HUES6 (cell line): ENCODE results near the gene DNAJB5.

Experiments
- H3K27ac ChIP-seq: 2 replicates; pipeline ENCODE4 v1.7.0; 2013; ENCODE audit warnings: low read depth, mild to moderate bottlenecking, low read length, inconsistent platforms
- H3K27me3 ChIP-seq: 2 replicates; pipeline ENCODE4 v1.6.1; 2013; ENCODE audit warnings: low read length; ENCODE audit not compliant: control insufficient read depth, insufficient read depth
- H3K36me3 ChIP-seq: 2 replicates; pipeline ENCODE4 v1.6.1; 2013; ENCODE audit warnings: low read length; ENCODE audit not compliant: control insufficient read depth, insufficient read depth
- H3K4me1 ChIP-seq: 2 replicates; pipeline ENCODE4 v1.6.1; 2013; ENCODE audit warnings: low read length; ENCODE audit not compliant: control insufficient read depth, insufficient read depth
- H3K4me3 ChIP-seq: 2 replicates; pipeline ENCODE4 v1.5.1; 2013; ENCODE audit warnings: low read depth, low read length
- H3K9ac ChIP-seq: one replicate; pipeline ENCODE4 v1.6.1; 2013; ENCODE audit warnings: mild to moderate bottlenecking, low read length
- H3K9me3 ChIP-seq: 2 replicates; pipeline ENCODE4 v1.6.1; 2013; ENCODE audit warnings: low read depth, low read length; ENCODE audit not compliant: control insufficient read depth, insufficient read depth

DNAJB5 gene

DNA sequence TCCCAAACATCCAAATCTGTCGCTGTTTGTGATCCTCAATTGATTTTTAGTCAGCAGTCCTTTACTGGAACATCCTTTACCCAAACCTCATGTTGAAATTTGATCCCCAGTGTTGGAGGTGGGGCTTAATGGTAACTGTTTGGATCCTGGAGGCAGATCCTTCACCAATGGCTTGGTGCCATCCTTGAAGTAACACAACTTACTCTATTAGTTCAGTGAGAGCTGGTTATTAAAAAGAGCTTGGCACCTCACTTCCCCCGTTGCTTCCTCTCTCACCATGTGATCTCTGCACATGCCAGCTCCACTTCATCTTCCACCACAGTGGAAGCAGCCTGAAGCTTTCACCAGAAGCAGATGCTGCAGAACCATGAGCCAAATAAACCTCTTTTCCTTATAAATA is 40.3 kb downstream of the DNAJB5 start:
- peaks cover 11% of the 10 kb centered on the region; the same call in 1 of the 2 replicates for H3K36me3 ChIP-seq
- H3K4me1 ChIP-seq, result peaks cover 18% of the 10 kb centered on the region
- H3K27me3 ChIP-seq, result no peaks in the 10 kb centered on the region
- H3K9me3 ChIP-seq, result peaks cover 27% of the 10 kb centered on the region
- no peak overlapping the region for H3K9ac ChIP-seq
- no peak overlapping the region for H3K27ac ChIP-seq
- no peak overlapping the region for H3K4me3 ChIP-seq

DNA sequence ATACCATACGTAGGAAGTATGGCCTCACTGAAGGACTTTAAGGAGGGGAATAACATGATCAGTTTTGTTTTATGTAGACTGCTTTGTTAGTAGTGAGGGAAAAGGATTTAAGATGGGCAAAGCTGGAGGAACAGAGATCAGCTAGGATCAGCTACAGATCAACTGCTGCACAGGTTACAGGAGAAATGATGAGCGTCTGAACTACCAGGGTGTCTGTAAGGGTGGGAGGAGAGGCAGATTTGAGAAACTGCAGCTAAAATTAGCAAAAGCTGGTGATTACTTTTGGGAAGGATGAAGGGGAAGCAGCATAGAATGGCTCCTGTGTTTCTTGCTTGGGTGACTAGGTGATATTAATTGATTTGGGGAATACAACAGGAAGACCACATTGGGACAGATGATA is 43.6 kb downstream of the DNAJB5 start:
- H3K27ac ChIP-seq, result no peak overlapping the region
- no peak overlapping the region for H3K4me3 ChIP-seq
- H3K27me3 ChIP-seq, result no peaks in the 10 kb centered on the region
- no peaks in the 10 kb centered on the region for H3K4me1 ChIP-seq
- no peak overlapping the region for H3K9ac ChIP-seq
- peaks cover 11% of the 10 kb centered on the region; the same call in 1 of the 2 replicates for H3K36me3 ChIP-seq
- peaks cover 25% of the 10 kb centered on the region for H3K9me3 ChIP-seq

DNA sequence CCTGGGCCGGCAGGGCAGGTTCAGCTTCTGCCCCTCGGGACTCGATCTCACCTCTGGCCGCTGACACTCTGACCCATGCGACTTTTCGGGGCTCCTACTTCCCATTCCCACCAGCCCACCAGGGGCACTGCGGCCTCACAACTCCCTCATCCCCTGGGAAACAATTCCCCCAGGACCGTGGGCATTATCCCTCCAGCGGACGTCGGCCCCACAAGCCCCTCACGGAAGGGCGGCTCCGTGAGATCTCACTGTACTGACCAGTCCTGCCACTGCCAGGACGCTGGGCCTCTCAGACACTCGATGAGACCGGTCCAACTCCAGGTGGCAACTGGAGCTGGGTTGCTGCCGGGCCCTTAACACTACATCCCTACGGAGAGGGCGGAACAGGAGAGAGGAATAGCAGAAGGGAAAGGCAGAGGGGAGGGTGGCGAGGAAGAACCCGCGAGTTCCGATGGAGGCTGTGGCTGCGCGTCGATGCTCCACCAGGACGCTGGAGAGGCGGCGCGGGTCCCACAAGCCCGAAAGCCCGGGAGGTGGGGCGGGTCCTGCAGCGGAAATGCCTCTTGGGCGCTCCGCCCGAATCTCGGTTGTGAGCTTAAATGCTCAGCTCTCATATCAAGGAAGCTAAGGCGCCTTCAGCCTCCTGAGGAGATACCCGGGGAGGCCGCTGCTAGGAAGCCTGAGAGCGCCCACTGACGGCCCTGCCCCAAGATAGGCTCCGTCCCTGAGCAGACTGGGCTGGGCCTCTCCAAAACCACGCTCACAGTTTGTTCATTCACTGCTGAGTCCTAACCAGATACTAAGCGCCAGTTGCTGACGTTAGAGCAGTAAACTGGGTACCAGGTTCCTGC is 46.5 kb downstream of the DNAJB5 start:
- H3K36me3 ChIP-seq, result peaks cover 5% of the 10 kb centered on the region; the same call in 1 of the 2 replicates
- no peaks in the 10 kb centered on the region for H3K4me1 ChIP-seq
- H3K4me3 ChIP-seq, result peak overlapping the region; percentile 34; the same call in 1 of the 2 replicates
- H3K27ac ChIP-seq, result no peak overlapping the region
- H3K27me3 ChIP-seq, result no peaks in the 10 kb centered on the region
- H3K9ac ChIP-seq, result no peak overlapping the region
- peaks cover 3% of the 10 kb centered on the region; the same call in 1 of the 2 replicates for H3K9me3 ChIP-seq

DNA sequence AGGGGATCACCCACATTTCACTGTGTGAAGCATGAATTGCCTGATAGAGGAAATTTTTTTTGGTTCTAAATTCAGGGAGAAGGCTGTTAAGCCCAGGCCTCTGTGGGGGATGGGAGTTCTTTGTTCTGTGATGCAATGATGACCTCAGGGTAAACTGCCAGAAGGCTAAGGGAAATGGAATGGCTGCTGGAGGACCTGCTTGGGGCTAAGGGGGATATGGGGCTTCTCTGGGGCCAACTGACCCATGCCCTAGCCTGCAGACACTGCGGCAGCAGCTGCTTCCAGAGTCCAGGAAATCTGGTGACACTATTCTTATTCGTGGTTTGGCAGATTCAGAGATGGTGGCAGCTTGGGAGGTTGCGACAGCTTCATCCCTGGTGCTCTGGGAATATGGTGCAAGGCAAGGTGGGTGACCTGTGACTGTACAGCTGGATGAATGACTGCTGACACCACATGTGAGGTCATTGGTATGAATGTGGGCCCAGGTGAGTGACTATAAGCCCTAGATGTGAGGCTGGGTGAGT is 52.6 kb downstream of the DNAJB5 start:
- H3K9ac ChIP-seq, result no peak overlapping the region
- H3K27ac ChIP-seq, result no peak overlapping the region
- H3K27me3 ChIP-seq, result no peaks in the 10 kb centered on the region
- H3K36me3 ChIP-seq, result peaks cover 20% of the 10 kb centered on the region
- no peaks in the 10 kb centered on the region for H3K9me3 ChIP-seq
- peaks cover 13% of the 10 kb centered on the region; the same call in 1 of the 2 replicates for H3K4me1 ChIP-seq
- H3K4me3 ChIP-seq, result no peak overlapping the region

DNA sequence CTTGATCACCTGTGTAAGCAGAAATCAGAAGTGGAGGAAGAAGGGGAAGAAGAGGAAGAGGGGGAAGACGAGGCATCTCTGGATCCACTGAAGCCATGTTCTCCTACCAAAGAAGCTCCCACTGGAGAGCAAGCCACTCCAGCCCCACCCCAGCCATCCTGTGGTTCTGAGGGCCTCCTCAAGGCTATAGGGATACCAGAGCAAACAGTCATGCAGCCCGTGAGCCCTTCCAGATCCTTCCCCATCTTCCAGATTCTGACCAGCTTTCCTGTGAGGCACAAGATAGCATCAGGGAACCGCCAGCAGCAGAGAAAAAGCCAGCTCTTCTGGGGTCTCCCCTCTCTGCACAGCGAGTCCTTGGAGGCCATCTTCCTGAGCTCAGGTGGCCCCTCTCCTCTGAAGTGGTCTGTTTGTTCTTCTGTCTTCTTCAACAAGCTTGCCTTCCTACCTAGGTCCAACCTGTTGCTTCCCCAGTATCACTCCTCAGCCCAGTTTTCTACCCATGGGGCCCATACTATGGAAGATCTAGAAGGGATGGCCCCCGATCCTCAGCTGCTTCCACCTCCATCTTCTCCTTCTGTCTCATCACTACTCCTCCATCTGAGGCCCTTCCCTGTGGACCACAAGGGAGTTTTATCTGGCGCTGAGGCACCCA is 53.5 kb downstream of the DNAJB5 start:
- H3K36me3 ChIP-seq, result peaks cover 22% of the 10 kb centered on the region
- H3K4me1 ChIP-seq, result peaks cover 13% of the 10 kb centered on the region; the same call in 1 of the 2 replicates
- no peaks in the 10 kb centered on the region for H3K9me3 ChIP-seq
- no peaks in the 10 kb centered on the region for H3K27me3 ChIP-seq
- no peak overlapping the region for H3K4me3 ChIP-seq
- H3K9ac ChIP-seq, result no peak overlapping the region
- no peak overlapping the region for H3K27ac ChIP-seq

DNA sequence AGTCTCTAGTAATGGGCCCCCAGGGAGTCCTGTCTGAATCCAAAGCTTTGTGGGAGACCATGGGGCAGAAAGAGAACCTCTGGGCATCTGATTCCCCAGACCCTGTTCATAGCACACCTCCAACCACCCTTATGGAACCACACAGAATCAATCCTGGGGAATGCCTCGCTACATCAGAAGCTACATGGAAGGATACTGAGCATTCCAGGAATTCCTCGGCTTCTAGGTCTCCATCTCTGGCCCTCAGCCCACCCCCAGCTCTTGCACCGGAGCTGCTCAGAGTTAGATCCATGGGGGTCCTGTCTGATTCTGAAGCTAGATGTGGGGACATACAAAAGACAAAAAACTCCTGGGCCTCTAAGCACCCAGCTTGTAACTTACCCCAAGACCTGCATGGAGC is 54.5 kb downstream of the DNAJB5 start:
- no peak overlapping the region for H3K9ac ChIP-seq
- H3K4me1 ChIP-seq, result peaks cover 13% of the 10 kb centered on the region; the same call in 1 of the 2 replicates
- H3K27me3 ChIP-seq, result no peaks in the 10 kb centered on the region
- no peak overlapping the region for H3K27ac ChIP-seq
- H3K9me3 ChIP-seq, result no peaks in the 10 kb centered on the region
- H3K36me3 ChIP-seq, result peaks cover 30% of the 10 kb centered on the region
- H3K4me3 ChIP-seq, result no peak overlapping the region
